HG03354 (cell line): Measurements from ENCODE around the gene TJP3.
"Not testable (repeated sequence)": the region's sequence is repeated elsewhere in the genome, so short reads cannot be mapped to it uniquely, and the experiment has no call there.

Source experiments
- ATAC-seq: cut with Tn5 transposase; IDR thresholded peaks from one replicate; pipeline ENCODE4 v1.9.1; 2021; ENCODE audit warnings: mild to moderate bottlenecking; ENCODE audit not compliant: unreplicated experiment, poor library complexity, severe bottlenecking

The TJP3 gene

GRCh38 chr19:3761382-3762129 is 53.4 kb downstream of the TJP3 start, which contains the start of gene APBA3:
Gene APBA3 (minus strand): TSS chr19:3761692. CDS start chr19:3760264, 1,428 bp downstream.
- ATAC-seq, result peak; percentile 51

GRCh38 chr19:3762130-3762473 is 53.9 kb downstream of the TJP3 start:
- ATAC-seq, result no peak

- ATAC-seq, result peak; percentile 77
Measured at GRCh38 chr19:3762501-3763459, 54.6 kb downstream of the TJP3 start, which contains the start of gene MRPL54. Gene MRPL54 (plus strand): TSS chr19:3762682. CDS start chr19:3762701, 19 bp downstream.

- no peak for ATAC-seq
Measured at GRCh38 chr19:3765121-3765520, 56.9 kb downstream of the TJP3 start.

- ATAC-seq, result not testable (repeated sequence)
Measured at GRCh38 chr19:3765757-3766156, 57.6 kb downstream of the TJP3 start.

GRCh38 chr19:3766520-3766919 is 58.3 kb downstream of the TJP3 start:
- ATAC-seq, result no peak

GRCh38 chr19:3767050-3767449 is 58.9 kb downstream of the TJP3 start:
- no peak for ATAC-seq

GRCh38 chr19:3768015-3768747 is 60.0 kb downstream of the TJP3 start:
- no peak for ATAC-seq

- no peak for ATAC-seq
Measured at GRCh38 chr19:3768748-3769099, 60.5 kb downstream of the TJP3 start.

- no peak for ATAC-seq
Measured at GRCh38 chr19:3769494-3769893, 61.3 kb downstream of the TJP3 start.

- no peak for ATAC-seq
Measured at GRCh38 chr19:3770136-3770999, 62.2 kb downstream of the TJP3 start.

GRCh38 chr19:3771000-3771905 is 63.1 kb downstream of the TJP3 start:
- ATAC-seq, result no peak

GRCh38 chr19:3771906-3772455 is 63.8 kb downstream of the TJP3 start, which contains the start of gene RAX2:
Gene RAX2 (minus strand): TSS chr19:3772228. CDS start chr19:3771742, 486 bp downstream.
- ATAC-seq, result no peak

GRCh38 chr19:3773814-3774515 is 65.8 kb downstream of the TJP3 start:
- ATAC-seq, result no peak

GRCh38 chr19:3774621-3775373 is 66.6 kb downstream of the TJP3 start:
- no peak for ATAC-seq

GRCh38 chr19:3775374-3775711 is 67.2 kb downstream of the TJP3 start:
- no peak for ATAC-seq

- ATAC-seq, result no peak
Measured at GRCh38 chr19:3775831-3776230, 67.6 kb downstream of the TJP3 start.
